Liver (tissue), 9 donors: ENCODE measurements around the gene CNTN1. TPM values are rescaled to one million over a fixed set of nuclear protein-coding genes. Genes with fewer than 3 reads are reported as not detected.

Experiments used
- DNase-seq: peaks from one replicate; pipeline ENCODE4 v3.0.0-alpha.2; 2017; ENCODE audit warnings: low spot score
- H3K27ac ChIP-seq, 2 donors: one replicate each; pipeline ENCODE4 v1.7.0; 2013; ENCODE audit warnings: inconsistent platforms in 2 of 2, low read length in 2 of 2, control low read depth in 1 of 2, low read depth in 1 of 2, mild to moderate bottlenecking in 1 of 2
- H3K27me3 ChIP-seq, 4 donors: one replicate each; pipeline versions ENCODE4 v1.6.1 to v1.7.0; 2013; ENCODE audit warnings: low read length in 3 of 4, inconsistent platforms in 1 of 4, mild to moderate bottlenecking in 1 of 4, moderate library complexity in 1 of 4; ENCODE audit not compliant: control insufficient read depth in 4 of 4, insufficient read depth in 4 of 4
- H3K36me3 ChIP-seq, 4 donors: one replicate each; pipeline versions ENCODE4 v1.6.1 to v1.7.0; 2013; ENCODE audit warnings: low read length in 3 of 4, mild to moderate bottlenecking in 3 of 4, low read depth in 1 of 4, moderate library complexity in 1 of 4; ENCODE audit not compliant: control insufficient read depth in 4 of 4, insufficient read depth in 3 of 4
- H3K4me1 ChIP-seq, 4 donors: one replicate each; pipeline versions ENCODE4 v1.6.1 to v1.7.0; 2013; ENCODE audit warnings: low read length in 3 of 4, mild to moderate bottlenecking in 3 of 4, moderate library complexity in 1 of 4; ENCODE audit not compliant: control insufficient read depth in 4 of 4, insufficient read depth in 4 of 4
- H3K4me3 ChIP-seq, 3 donors: one replicate each; pipeline versions ENCODE4 v1.6.1 to v1.7.0; 2013; ENCODE audit warnings: low read length in 3 of 3, control low read depth in 1 of 3, low read depth in 1 of 3, mild to moderate bottlenecking in 1 of 3
- H3K9ac ChIP-seq, 2 donors: one replicate each; pipeline ENCODE4 v1.7.0; 2013; ENCODE audit warnings: low read length in 2 of 2, mild to moderate bottlenecking in 2 of 2, moderate library complexity in 2 of 2, control low read depth in 1 of 2, low read depth in 1 of 2
- H3K9me3 ChIP-seq, 4 donors: one replicate each; pipeline versions ENCODE4 v1.6.1 to v1.7.0; 2013; ENCODE audit warnings: low read length in 3 of 4; ENCODE audit not compliant: control insufficient read depth in 4 of 4
- CTCF ChIP-seq: fragments of 150-350 bp; IDR thresholded peaks from 2 replicates; pipeline ENCODE4 v1.5.1; 2017; ENCODE audit warnings: improper control_type of control experiment, low read depth, low read length; ENCODE audit not compliant: missing input control
- EGR1 ChIP-seq, 2 donors: IDR thresholded peaks; 2 replicates each; pipeline ENCODE4 v1.6.1; 2016 to 2018; ENCODE audit warnings: antibody characterized with exemption in 2 of 2, low read depth in 2 of 2
- FOXA1 ChIP-seq: IDR thresholded peaks from 2 replicates; pipeline ENCODE4 v1.6.1; 2016; ENCODE audit warnings: antibody characterized with exemption
- FOXA2 ChIP-seq: IDR thresholded peaks from 2 replicates; pipeline ENCODE4 v1.6.1; 2016; ENCODE audit warnings: antibody characterized with exemption
- GABPA ChIP-seq, 2 donors: IDR thresholded peaks in 1 of 2; conservative IDR thresholded peaks in 1 of 2; 2 replicates each; pipeline ENCODE4 v1.6.1; 2016; ENCODE audit warnings: antibody characterized with exemption in 2 of 2, mild to moderate bottlenecking in 1 of 2, moderate library complexity in 1 of 2
- HNF4A ChIP-seq, 2 donors: conservative IDR thresholded peaks; 2 replicates each; pipeline ENCODE4 v1.6.1; 2016; ENCODE audit warnings: antibody characterized with exemption in 2 of 2, mild to moderate bottlenecking in 2 of 2
- HNF4G ChIP-seq: IDR thresholded peaks from 2 replicates; pipeline ENCODE4 v1.6.1; 2016; ENCODE audit warnings: antibody characterized with exemption
- NR2F2 ChIP-seq: IDR thresholded peaks from 2 replicates; pipeline ENCODE4 v1.6.1; 2016; ENCODE audit warnings: antibody characterized with exemption
- RAD21 ChIP-seq, 2 donors: IDR thresholded peaks; 2 replicates each; pipeline ENCODE4 v1.6.1; 2016; ENCODE audit warnings: antibody characterized with exemption in 2 of 2, mild to moderate bottlenecking in 2 of 2
- RXRA ChIP-seq, 2 donors: IDR thresholded peaks; 2 replicates each; pipeline ENCODE4 v1.6.1; 2017 to 2018; ENCODE audit warnings: antibody characterized with exemption in 2 of 2, mild to moderate bottlenecking in 1 of 2
- SP1 ChIP-seq: IDR thresholded peaks from 2 replicates; pipeline ENCODE4 v1.6.1; 2018; ENCODE audit warnings: antibody characterized with exemption, mild to moderate bottlenecking
- TAF1 ChIP-seq: conservative IDR thresholded peaks from 2 replicates; pipeline ENCODE4 v1.6.1; 2016; ENCODE audit warnings: antibody characterized with exemption, mild to moderate bottlenecking
- YY1 ChIP-seq: IDR thresholded peaks from 2 replicates; pipeline ENCODE4 v1.6.1; 2016; ENCODE audit warnings: antibody characterized with exemption, mild to moderate bottlenecking
- ZBTB33 ChIP-seq: IDR thresholded peaks from 2 replicates; pipeline ENCODE4 v1.6.1; 2016; ENCODE audit warnings: antibody characterized with exemption
- WGBS: extraction: QIAGEN DNeasy Blood & Tissue Kit; methylation state at CpG from one replicate; pipeline ENCODE4 v1.1.7; 2013; 5-methylcytosine and 5-hydroxymethylcytosine counted together
- polyA plus RNA-seq, 2 donors: library from polyadenylated mRNA; stranded (reverse) in 1 of 2; unstranded in 1 of 2; fragments of 200-250 nt in 1 of 2; fragments of >200 nt in 1 of 2; fragmentation: Nextera tagmentation in 1 of 2; extraction: Ambion mirVana in 1 of 2; gene quantifications; one replicate each; pipeline versions ENCODE4 v1.2.1 to v1.2.3, GENCODE V29; 2013 to 2015
- total RNA-seq, 2 donors: library from RNA; depleted of rRNA; stranded (reverse); fragments of >200 nt; gene quantifications; one replicate each; pipeline ENCODE4 v1.2.3, GENCODE V29; 2014
- TF ChIP-seq, protein P1 (sequence below): IDR thresholded peaks from 2 replicates; pipeline ENCODE4 v1.6.1; 2016; ENCODE audit warnings: antibody characterized with exemption
- donor health status: healthy.
- donor health status: healthy.
- donor health status: healthy.
- donor health status: healthy.
- donor health status: healthy.

Gene CNTN1
- total and polyA plus RNA-seq, 4 donors = 0.03 to 1.2 (median 0.43) TPM

DNA sequence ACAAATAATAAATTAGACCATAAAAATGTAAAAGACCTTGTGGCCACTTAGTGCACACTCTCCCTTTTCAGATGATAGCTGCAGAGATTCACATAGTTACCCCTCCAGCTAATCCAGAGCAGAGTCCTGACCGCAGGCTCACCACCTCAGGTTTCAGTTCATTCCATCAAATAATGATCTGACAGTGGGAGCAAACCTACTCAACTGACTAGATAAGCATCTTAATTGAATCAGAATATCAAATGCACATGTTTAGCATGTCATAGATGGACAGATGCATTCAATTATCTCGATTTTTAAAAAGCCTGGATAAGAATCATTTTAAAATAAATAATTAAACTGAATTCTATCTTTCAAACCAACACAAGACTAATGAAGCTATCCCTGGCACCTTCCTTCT, 253.5 kb downstream of the CNTN1 start (continued):
- TF ChIP-seq CTCF (no peak), RXRA (IDR thresholded peaks at IDR 0.05) (no peak), RAD21 (IDR thresholded peaks at IDR 0.05) (no peak), HNF4A (conservative IDR thresholded peaks at IDR 0.05) (no peak), FOXA2 (no peak)

DNA sequence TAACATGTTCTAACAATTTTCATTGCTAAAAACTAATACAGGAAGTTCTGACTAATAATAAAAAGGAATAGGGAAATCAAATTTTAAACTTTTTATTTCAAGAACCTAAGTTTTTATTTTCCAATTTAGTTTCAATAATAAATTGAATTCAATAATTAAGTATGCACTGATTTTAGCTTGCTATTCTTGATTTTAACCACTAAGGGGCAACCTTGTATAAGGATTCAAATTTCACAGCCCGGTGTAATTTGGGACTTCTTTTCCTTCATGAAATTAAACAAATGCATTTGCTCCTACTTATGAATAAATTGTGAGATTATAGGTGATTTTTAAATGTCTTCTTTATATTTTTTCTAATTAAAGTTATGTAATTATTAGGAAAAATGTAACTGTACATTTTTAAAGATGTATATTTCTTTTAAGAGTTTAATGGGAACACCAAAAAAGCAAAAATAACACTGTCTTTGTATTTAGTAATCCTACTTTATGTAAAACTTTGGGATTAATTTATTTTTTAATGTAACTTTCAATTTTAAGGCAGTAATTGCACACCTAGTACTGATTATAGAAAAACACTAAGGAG, 254.5 kb downstream of the CNTN1 start:
- DNase-seq = no peak
- H3K9me3 ChIP-seq = no peaks in the 10 kb centered on the region

GRCh38 chr12:40947797-40948196, 255.6 kb downstream of the CNTN1 start:
- no peaks in the 10 kb centered on the region for H3K27me3 ChIP-seq
- DNase-seq = no peak
- H3K9ac ChIP-seq = no peak overlapping the region
- no peak overlapping the region for H3K27ac ChIP-seq
- no peak overlapping the region for H3K4me3 ChIP-seq
- no peaks in the 10 kb centered on the region for H3K4me1 ChIP-seq
- H3K36me3 ChIP-seq = no peaks in the 10 kb centered on the region
- H3K9me3 ChIP-seq = no peaks in the 10 kb centered on the region
- WGBS = 43% methylated on average over 2 of the region's 2 CpGs
- no peak for TF ChIP-seq HNF4A (conservative IDR thresholded peaks at IDR 0.05)
- no peak for TF ChIP-seq GABPA (IDR thresholded peaks at IDR 0.05 in 1 of 2, conservative IDR thresholded peaks at IDR 0.05 in 1 of 2)
- TF ChIP-seq YY1 = no peak
- TF ChIP-seq NR2F2 = no peak
- TF ChIP-seq SP1 = no peak
- TF ChIP-seq RXRA (IDR thresholded peaks at IDR 0.05) = no peak
- TF ChIP-seq HNF4G = no peak
- TF ChIP-seq TAF1 = no peak
- no peak for TF ChIP-seq CTCF
- no peak for TF ChIP-seq RAD21 (IDR thresholded peaks at IDR 0.05)
- TF ChIP-seq, protein P1, sequence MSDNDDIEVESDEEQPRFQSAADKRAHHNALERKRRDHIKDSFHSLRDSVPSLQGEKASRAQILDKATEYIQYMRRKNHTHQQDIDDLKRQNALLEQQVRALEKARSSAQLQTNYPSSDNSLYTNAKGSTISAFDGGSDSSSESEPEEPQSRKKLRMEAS = no peak
- no peak for TF ChIP-seq FOXA1
- TF ChIP-seq FOXA2 = no peak
- TF ChIP-seq ZBTB33 = no peak
- no peak for TF ChIP-seq EGR1 (IDR thresholded peaks at IDR 0.05; ENCODE audit: low read depth in 2 of 2)

More for the DNA sequence above, 254.5 kb downstream of the CNTN1 start:
- Histone ChIP-seq H3K27ac (no peak overlapping the region), H3K27me3 (peaks cover 0 to 3% (median 0%) of the 10 kb centered on the region in 4 donors), H3K4me1 (no peaks in the 10 kb centered on the region), H3K4me3 (no peak overlapping the region), H3K36me3 (no peaks in the 10 kb centered on the region), H3K9ac (no peak overlapping the region)
- TF ChIP-seq HNF4G = no peak
- TF ChIP-seq RAD21 (IDR thresholded peaks at IDR 0.05) = peak; percentile 86 to 91
- TF ChIP-seq CTCF = peak; percentile 72
- 0% methylated on average over 1 of the region's 1 CpG for WGBS
